Cardiac muscle cell (in vitro differentiated cells and primary cell): Measurements from ENCODE around the gene GOLGA6B. TPM values are rescaled to one million over a fixed set of nuclear protein-coding genes. Genes with fewer than 3 reads are reported as not detected.
"Not testable (repeated sequence)": the region's sequence is repeated elsewhere in the genome, so short reads cannot be mapped to it uniquely, and the experiment has no call there.

ENCODE experiments used
- DNase-seq, 2 donors: peaks; one replicate each; pipeline versions ENCODE4 v3.0.0 to v3.0.0-alpha.2; 2010 to 2017; ENCODE audit warnings: low read depth in 1 of 2, low spot score in 1 of 2
- H3K27ac ChIP-seq: fragments of 200-600 bp; sonication (generic); 2 replicates; pipeline ENCODE4 v1.5.1; 2016
- H3K27me3 ChIP-seq: fragments of 200-600 bp; sonication (generic); 2 replicates; pipeline ENCODE4 v1.6.0; 2016; ENCODE audit warnings: control low read depth
- H3K36me3 ChIP-seq: fragments of 200-600 bp; sonication (generic); 2 replicates; pipeline ENCODE4 v1.5.1; 2016; ENCODE audit warnings: control low read depth
- H3K4me1 ChIP-seq: fragments of 200-600 bp; sonication (generic); 2 replicates; pipeline ENCODE4 v1.8.1; 2017; ENCODE audit warnings: low read depth, mild to moderate bottlenecking, mixed run types
- H3K4me3 ChIP-seq: fragments of 200-600 bp; sonication (generic); 2 replicates; pipeline ENCODE4 v1.5.1; 2016; ENCODE audit warnings: mild to moderate bottlenecking
- H3K9me3 ChIP-seq: fragments of 200-600 bp; sonication (generic); 2 replicates; pipeline ENCODE4 v1.5.1; 2017; ENCODE audit warnings: low read depth, mild to moderate bottlenecking, control low read depth
- CTCF ChIP-seq: IDR thresholded peaks from 2 replicates; pipeline ENCODE4 v1.5.1; 2012; ENCODE audit warnings: low read depth, mild to moderate bottlenecking, low read length
- polyA plus RNA-seq: library from polyadenylated mRNA; unstranded; fragments of >200 nt; fragmentation: Nextera tagmentation; extraction: Ambion mirVana; gene quantifications from 2 replicates; pipeline ENCODE4 v1.2.1, GENCODE V29; 2016
- total RNA-seq: library from RNA; depleted of rRNA; stranded (reverse); fragments of >200 nt; gene quantifications from 2 replicates; pipeline ENCODE4 v1.2.3, GENCODE V29; 2016

The GOLGA6B gene, protein sequence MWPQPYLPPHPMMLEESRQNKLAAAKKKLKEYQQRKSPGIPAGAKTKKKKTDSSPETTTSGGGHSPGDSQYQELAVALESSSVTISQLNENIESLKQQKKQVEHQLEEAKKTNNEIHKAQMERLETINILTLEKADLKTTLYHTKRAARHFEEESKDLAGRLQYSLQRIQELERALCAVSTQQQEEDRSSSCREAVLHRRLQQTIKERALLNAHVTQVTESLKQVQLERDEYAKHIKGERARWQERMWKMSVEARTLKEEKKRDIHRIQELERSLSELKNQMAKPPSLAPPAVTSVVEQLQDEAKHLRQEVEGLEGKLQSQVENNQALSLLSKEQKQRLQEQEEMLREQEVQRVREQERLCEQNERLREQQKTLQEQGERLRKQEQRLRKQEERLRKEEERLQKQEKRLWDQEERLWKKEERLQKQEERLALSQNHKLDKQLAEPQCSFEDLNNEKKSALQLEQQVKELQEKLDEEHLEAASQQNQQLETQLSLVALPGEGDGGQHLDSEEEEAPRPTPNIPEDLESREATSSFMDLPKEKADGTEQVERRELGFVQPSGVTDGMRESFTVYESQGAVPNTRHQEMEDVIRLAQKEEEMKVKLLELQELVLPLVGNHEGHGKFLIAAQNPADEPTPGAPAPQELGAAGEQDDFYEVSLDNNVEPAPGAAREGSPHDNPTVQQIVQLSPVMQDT
- total RNA-seq (0.80 TPM in 1 of 2 replicates, not detected in the other), polyA plus RNA-seq (0.32 TPM in 1 of 2 replicates, not detected in the other)

DNA sequence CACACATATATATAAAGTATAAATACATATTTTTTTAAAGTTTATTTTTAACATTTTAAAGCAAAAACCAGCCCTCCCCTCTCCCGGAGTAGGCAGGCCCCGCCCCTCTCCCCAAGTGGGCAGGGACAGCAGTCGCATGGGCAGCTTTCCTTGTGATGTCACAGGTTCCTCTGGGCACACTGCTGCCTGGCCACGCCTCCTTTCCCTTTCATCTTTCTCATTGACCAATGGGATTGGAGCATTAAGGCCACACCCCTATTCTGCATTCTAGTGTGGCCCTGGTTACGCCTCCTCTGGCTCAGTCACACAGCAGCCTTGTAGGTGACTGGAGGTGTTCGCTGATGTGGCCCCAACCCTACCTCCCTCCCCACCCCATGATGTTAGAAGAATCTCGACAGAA is at the start of gene GOLGA6B:
GOLGA6B (plus strand) TSS at position 301 of the 400 bp plus-strand sequence; CDS start at position 342, 41 bp downstream.
- H3K27me3 ChIP-seq, DNase-seq, H3K9me3 ChIP-seq, H3K36me3 ChIP-seq, H3K4me3 ChIP-seq, H3K27ac ChIP-seq, H3K4me1 ChIP-seq: not testable (repeated sequence)

DNA sequence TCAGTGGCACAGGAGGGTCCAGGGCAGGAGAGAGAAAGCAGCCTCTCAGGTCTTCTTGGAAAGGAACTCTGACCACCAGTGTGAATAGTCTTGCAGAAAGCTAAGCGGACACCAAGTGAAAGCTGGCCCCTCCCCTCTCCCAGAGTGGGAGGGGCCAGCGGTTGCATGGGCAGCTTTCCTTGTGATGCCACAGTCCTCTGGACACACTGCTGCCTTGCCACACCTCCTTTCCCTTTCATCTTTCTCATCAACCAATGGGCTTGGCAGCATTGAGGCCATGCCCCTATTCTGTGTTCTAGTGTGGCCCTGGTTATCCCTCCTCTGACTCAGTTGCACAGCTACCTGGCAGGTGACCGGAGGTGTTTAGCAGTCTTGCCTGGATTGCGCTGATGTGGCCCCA is 49.7 kb upstream of the GOLGA6B start:
- Histone ChIP-seq H3K36me3 (no peaks in the 10 kb centered on the region), H3K4me1 (no peaks in the 10 kb centered on the region), H3K27me3 (no peaks in the 10 kb centered on the region), H3K4me3 (no peak overlapping the region), H3K27ac (no peak overlapping the region), H3K9me3 (no peaks in the 10 kb centered on the region)
- no peak for DNase-seq
- TF ChIP-seq CTCF = no peak

- DNase-seq, H3K4me3 ChIP-seq, H3K9me3 ChIP-seq, H3K27me3 ChIP-seq, H3K4me1 ChIP-seq, H3K27ac ChIP-seq, H3K36me3 ChIP-seq: not testable (repeated sequence)
Observed at GRCh38 chr15:72608084-72608483, 46.4 kb upstream of the GOLGA6B start.

GRCh38 chr15:72609862-72610261 is 44.6 kb upstream of the GOLGA6B start:
- TF ChIP-seq CTCF = no peak
- Histone ChIP-seq H3K36me3 (no peaks in the 10 kb centered on the region), H3K4me3 (no peak overlapping the region), H3K27ac (no peak overlapping the region), H3K27me3 (no peaks in the 10 kb centered on the region), H3K9me3 (no peaks in the 10 kb centered on the region), H3K4me1 (peaks cover 1% of the 10 kb centered on the region)
- DNase-seq = no peak

DNA sequence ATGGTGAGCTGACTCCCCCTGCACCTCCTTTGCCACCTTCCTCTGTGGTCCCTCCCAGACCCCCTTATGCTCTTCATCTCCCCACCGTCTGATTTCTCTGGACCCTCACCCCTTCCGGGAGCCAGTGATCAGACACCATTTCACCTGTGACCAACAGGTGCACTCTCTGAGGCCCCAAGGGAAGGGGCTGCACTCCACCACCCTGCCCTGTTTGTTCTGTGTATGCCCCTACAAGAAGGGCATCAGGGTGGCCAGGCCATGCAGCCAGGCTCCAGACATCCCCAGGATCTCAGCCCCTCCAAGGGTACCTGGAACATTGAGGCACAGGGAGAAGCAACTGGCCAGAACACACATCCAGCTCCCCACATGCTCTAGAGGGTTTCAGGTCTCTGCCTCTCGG is 42.2 kb upstream of the GOLGA6B start:
- not testable (repeated sequence) for DNase-seq, H3K27ac ChIP-seq, H3K27me3 ChIP-seq, H3K36me3 ChIP-seq, H3K4me3 ChIP-seq, H3K9me3 ChIP-seq
- H3K4me1 ChIP-seq = peaks cover 12% of the 10 kb centered on the region

GRCh38 chr15:72614810-72615532 is 39.5 kb upstream of the GOLGA6B start:
- peaks cover 12% of the 10 kb centered on the region for H3K4me1 ChIP-seq
- TF ChIP-seq CTCF = no peak
- H3K36me3 ChIP-seq = no peaks in the 10 kb centered on the region
- H3K9me3 ChIP-seq = no peaks in the 10 kb centered on the region
- no peaks in the 10 kb centered on the region for H3K27me3 ChIP-seq
- no peak for DNase-seq
- H3K27ac ChIP-seq = peak overlapping the region; percentile 60
- no peak overlapping the region for H3K4me3 ChIP-seq

DNA sequence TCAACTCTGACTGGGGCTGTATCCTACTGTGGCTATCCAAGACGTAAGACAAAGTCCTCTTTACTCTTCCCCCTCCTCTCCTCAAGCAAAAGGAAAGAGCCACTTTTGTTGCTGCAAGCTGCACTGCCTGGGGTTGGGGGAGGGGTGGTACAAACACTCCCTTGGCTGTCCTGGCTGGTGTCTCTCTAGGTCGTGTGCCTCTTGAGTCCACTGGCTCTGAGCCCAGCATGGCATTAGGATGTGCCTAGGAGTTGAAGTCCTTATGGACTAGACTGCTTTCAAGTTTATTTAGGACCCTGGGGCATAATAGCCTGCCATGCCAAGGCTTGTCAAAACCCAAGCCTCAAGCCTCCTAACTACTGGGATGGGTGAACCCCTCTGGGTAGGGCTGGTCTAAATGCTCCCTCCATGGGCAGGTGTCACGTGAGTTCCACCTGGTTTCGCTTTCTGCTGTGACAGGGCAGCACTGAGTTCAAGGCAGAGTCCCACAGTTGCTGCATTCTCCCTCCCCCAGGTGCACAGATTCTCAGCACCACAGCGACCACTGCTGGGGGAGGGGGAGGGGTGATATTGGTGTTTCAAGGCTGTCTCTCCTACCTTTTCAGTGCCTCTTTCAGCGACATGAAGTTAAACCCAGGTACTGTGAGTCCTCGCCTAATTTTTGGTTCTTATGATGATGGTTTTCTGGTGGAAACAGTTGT is 38.8 kb upstream of the GOLGA6B start:
- peak in 1 of 2 donors; percentile 61 for DNase-seq
- H3K27me3 ChIP-seq, H3K9me3 ChIP-seq, H3K36me3 ChIP-seq, H3K4me3 ChIP-seq: not testable (repeated sequence)
- H3K4me1 ChIP-seq = peaks cover 12% of the 10 kb centered on the region
- H3K27ac ChIP-seq = peak overlapping the region; percentile 60
